Panc1 (cell line): ENCODE results near the gene FNDC10.

Source experiments
- CTCF ChIP-seq: fragments of 450-650 bp; IDR thresholded peaks from 2 replicates; pipeline ENCODE4 v1.5.1; 2017; ENCODE audit warnings: mild to moderate bottlenecking
- POLR2AphosphoS5 ChIP-seq: IDR thresholded peaks from 2 replicates; pipeline ENCODE4 v1.6.1; 2012; ENCODE audit warnings: mild to moderate bottlenecking, low read depth, low read length, moderate library complexity
- REST ChIP-seq, 2 experiments: IDR thresholded peaks; 2 replicates each; pipeline ENCODE4 v1.6.1; 2011 to 2012; ENCODE audit warnings: low read depth in 2 of 2, control low read depth in 1 of 2, low read length in 1 of 2, mild to moderate bottlenecking in 1 of 2, moderate library complexity in 1 of 2; ENCODE audit not compliant: insufficient read depth in 1 of 2
- SIN3A ChIP-seq: IDR thresholded peaks from 2 replicates; pipeline ENCODE4 v1.6.1; 2012; ENCODE audit warnings: low read depth, mild to moderate bottlenecking, low read length, moderate library complexity, borderline replicate concordance; ENCODE audit not compliant: insufficient read depth
- TCF7L2 ChIP-seq: IDR thresholded peaks from 2 replicates; pipeline ENCODE4 v1.6.1; 2011; ENCODE audit warnings: mild to moderate bottlenecking, low read depth, low read length, inconsistent platforms

- no peak for TF ChIP-seq CTCF
- no peak for TF ChIP-seq POLR2AphosphoS5
- no peak for TF ChIP-seq REST (IDR thresholded peaks at IDR 0.05; ENCODE audit: insufficient read depth in 1 of 2, low read depth in 2 of 2, low read length in 1 of 2)
- no peak for TF ChIP-seq TCF7L2
- no peak for TF ChIP-seq SIN3A
These were observed 6.3 kb upstream of the FNDC10 start for GRCh38 chr1:1606232-1606631.
